ENCODE results near the gene LARP1.

The LARP1 gene

DNA sequence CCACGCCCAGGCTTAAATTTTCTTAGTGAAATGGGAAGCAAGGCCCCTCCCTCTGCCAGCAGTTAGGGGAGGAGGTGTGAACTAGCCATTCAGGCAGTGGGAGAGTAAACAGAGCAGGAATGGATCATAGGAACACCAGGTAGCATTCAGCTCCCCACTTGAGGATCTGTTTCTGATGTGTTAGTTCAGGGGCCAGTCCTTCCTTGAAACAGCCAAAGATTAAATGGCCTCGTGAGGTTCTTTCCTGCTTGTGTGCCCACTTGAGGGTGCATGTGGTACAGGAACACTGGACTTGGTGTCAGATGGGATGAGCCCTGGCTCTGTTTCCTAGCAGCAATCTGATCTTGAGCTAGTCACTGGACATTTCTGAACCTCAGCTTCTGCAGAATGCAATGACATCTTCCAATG, 74.0 kb downstream of the LARP1 start:
- Histone ChIP-seq H3K79me2 (peaks cover 3% of the 10 kb centered on the region), H2AFZ (no peak overlapping the region), H3K36me3 (ENCODE audit: control insufficient read depth, insufficient read depth, low read length) (no peaks in the 10 kb centered on the region), H3K4me2 (ENCODE audit: low read length) (no peak overlapping the region), H3K4me3 (ENCODE audit: low read depth, low read length) (no peak overlapping the region), H3K27ac (peak overlapping the region; percentile 49), H3K9ac (no peak overlapping the region), H3K9me3 (ENCODE audit: control insufficient read depth, low read length) (no peaks in the 10 kb centered on the region), H3K4me1 (peaks cover 15% of the 10 kb centered on the region), H3K27me3 (ENCODE audit: control insufficient read depth, insufficient read depth, low read length) (no peaks in the 10 kb centered on the region)
- peak; percentile 34 for TF ChIP-seq CTCF (IDR thresholded peaks at IDR 0.05)

DNA sequence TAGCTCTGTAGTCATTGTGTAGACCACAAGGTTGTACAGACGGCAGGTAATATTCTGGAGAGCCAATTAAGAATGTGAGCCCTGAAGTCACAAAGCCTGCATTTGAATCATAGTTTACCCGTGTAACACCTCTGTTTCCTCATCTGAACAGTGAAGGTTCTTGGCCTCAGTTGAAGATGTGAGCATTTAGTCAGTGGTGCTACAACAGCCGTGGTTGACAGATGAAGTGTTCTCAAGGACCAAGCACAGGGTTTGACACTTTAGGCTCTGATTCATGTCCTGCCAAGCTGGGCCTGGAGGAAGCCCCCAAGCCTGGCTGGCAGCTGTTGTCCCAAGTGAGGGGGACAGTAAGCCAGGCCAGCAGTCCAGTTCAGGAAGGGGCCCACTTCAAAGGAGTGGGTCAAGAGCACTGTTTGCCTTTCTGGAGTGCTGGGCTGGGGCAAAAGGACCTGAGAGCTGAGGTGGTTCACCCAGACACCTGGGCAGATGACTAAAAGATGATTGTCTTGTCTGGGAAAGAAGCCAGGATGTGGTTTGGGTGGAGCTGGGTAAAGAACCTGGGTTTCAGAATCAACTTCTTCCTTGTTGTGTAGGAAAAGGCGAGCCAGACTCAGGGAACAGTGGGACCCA, 74.5 kb downstream of the LARP1 start:
- Histone ChIP-seq H3K9ac (no peak overlapping the region), H3K27ac (peak overlapping the region; percentile 49), H3K9me3 (ENCODE audit: control insufficient read depth, low read length) (no peaks in the 10 kb centered on the region)

GRCh38 chr5:154830219-154830595, 75.0 kb downstream of the LARP1 start:
- no peak overlapping the region for H3K9ac ChIP-seq
- no peaks in the 10 kb centered on the region for H3K9me3 ChIP-seq (ENCODE audit: control insufficient read depth, low read length)
- no peak for TF ChIP-seq CTCF (IDR thresholded peaks at IDR 0.05)
- peaks cover 24% of the 10 kb centered on the region for H3K4me1 ChIP-seq
- no peaks in the 10 kb centered on the region for H3K27me3 ChIP-seq (ENCODE audit: control insufficient read depth, insufficient read depth, low read length)
- peak overlapping the region; percentile 49 for H3K27ac ChIP-seq
- no peak overlapping the region for H2AFZ ChIP-seq
- H3K4me3 ChIP-seq (ENCODE audit: low read depth, low read length): no peak overlapping the region
- no peak overlapping the region for H3K4me2 ChIP-seq (ENCODE audit: low read length)
- peaks cover 2% of the 10 kb centered on the region for H3K79me2 ChIP-seq
- H3K36me3 ChIP-seq (ENCODE audit: control insufficient read depth, insufficient read depth, low read length): no peaks in the 10 kb centered on the region

More for the DNA sequence above, 74.5 kb downstream of the LARP1 start:
- Histone ChIP-seq H3K4me2 (ENCODE audit: low read length) (no peak overlapping the region), H3K36me3 (ENCODE audit: control insufficient read depth, insufficient read depth, low read length) (no peaks in the 10 kb centered on the region), H3K4me3 (ENCODE audit: low read depth, low read length) (no peak overlapping the region), H3K79me2 (no peaks in the 10 kb centered on the region), H3K4me1 (peaks cover 19% of the 10 kb centered on the region), H3K27me3 (ENCODE audit: control insufficient read depth, insufficient read depth, low read length) (no peaks in the 10 kb centered on the region), H2AFZ (no peak overlapping the region)
- TF ChIP-seq CTCF (IDR thresholded peaks at IDR 0.05): no peak

GRCh38 chr5:154830596-154830995, 75.4 kb downstream of the LARP1 start:
- Histone ChIP-seq H3K9me3 (ENCODE audit: control insufficient read depth, low read length) (no peaks in the 10 kb centered on the region), H3K36me3 (ENCODE audit: control insufficient read depth, insufficient read depth, low read length) (no peaks in the 10 kb centered on the region), H3K9ac (no peak overlapping the region)

More at GRCh38 chr5:154830596-154830995, 75.4 kb downstream of the LARP1 start:
- no peak overlapping the region for H2AFZ ChIP-seq
- H3K27me3 ChIP-seq (ENCODE audit: control insufficient read depth, insufficient read depth, low read length): no peaks in the 10 kb centered on the region
- peaks cover 28% of the 10 kb centered on the region for H3K4me1 ChIP-seq
- H3K4me3 ChIP-seq (ENCODE audit: low read depth, low read length): no peak overlapping the region
- H3K4me2 ChIP-seq (ENCODE audit: low read length): no peak overlapping the region
- TF ChIP-seq CTCF (IDR thresholded peaks at IDR 0.05): no peak
- H3K79me2 ChIP-seq: peaks cover 3% of the 10 kb centered on the region
- peak overlapping the region; percentile 49 for H3K27ac ChIP-seq

All from parathyroid adenoma (tissue), 2 donors.